ENCODE results near the gene SPO11. TPM values are rescaled to one million over a fixed set of nuclear protein-coding genes. Genes with fewer than 3 reads are reported as not detected.

SPO11 gene
- total and polyA plus RNA-seq, 2 of the 13 experiments (the other 11 are each of a cell fraction or from before 2014, with no cell fraction given), result not detected

GRCh38 chr20:57327820-57328219 is 1.8 kb upstream of the SPO11 start:
- no peak overlapping the region for H3K9ac ChIP-seq (ENCODE audit: insufficient read depth, low read depth, low read length)
- ATAC-seq, result no peak
- in situ Hi-C loops (cut with HindIII; ENCODE audit: extremely low pct_ligation_motif_present, low pct_unique_long_range_greater_than_20kb) (no loop called here), intact Hi-C loops (cut with micrococcal nuclease; ENCODE audit: unreplicated experiment) (no loop called here)
- H3K4me2 ChIP-seq (ENCODE audit: low read depth, low read length), result no peak overlapping the region
- TF ChIP-seq POLR2A (IDR thresholded peaks at IDR 0.05; ENCODE audit: insufficient read depth in 1 of 2, low read depth in 2 of 2, low read length in 2 of 2) (no peak), SRSF4 (IDR thresholded peaks at IDR 0.05; ENCODE audit: low read depth, low read length, poor library complexity, severe bottlenecking) (no peak), RCOR2 (CRISPR knock-in tag; IDR thresholded peaks at IDR 0.05) (no peak), HNRNPUL1 (IDR thresholded peaks at IDR 0.05; ENCODE audit: low read depth, low read length) (no peak), CAMTA2 (CRISPR knock-in tag; IDR thresholded peaks at IDR 0.05; ENCODE audit: borderline replicate concordance) (no peak), KIAA2018 (CRISPR knock-in tag; IDR thresholded peaks at IDR 0.05; ENCODE audit: borderline replicate concordance) (no peak), DBP (CRISPR knock-in tag; IDR thresholded peaks at IDR 0.05; ENCODE audit: not compliant biosample characterization) (no peak), HNRNPK (IDR thresholded peaks at IDR 0.05; ENCODE audit: low read depth, low read length, poor library complexity, severe bottlenecking) (no peak), ZNF121 (CRISPR knock-in tag; IDR thresholded peaks at IDR 0.05) (no peak), GFI1 (CRISPR knock-in tag; IDR thresholded peaks at IDR 0.05; ENCODE audit: borderline replicate concordance) (no peak)
- H3K27ac ChIP-seq (ENCODE audit: extremely low read length, insufficient read depth, low read length), result no peak overlapping the region
- H2AFZ ChIP-seq (ENCODE audit: low read length), result no peak overlapping the region
- ChIA-PET POLR2A (no interaction called here), CTCF (ENCODE audit: low intra/inter-chr PET ratio, low total read pairs) (no interaction called here)
- peaks cover 6 to 25% of the 10 kb centered on the region in 2 experiments for H3K27me3 ChIP-seq (ENCODE audit: control insufficient read depth in 1 of 2, insufficient read depth in 2 of 2, low read length in 2 of 2)
- DNase-seq (ENCODE audit: low spot score), result no peak
- H3K9me3 ChIP-seq (ENCODE audit: low read length), result no peaks in the 10 kb centered on the region
- H3K36me3 ChIP-seq (replicated peaks in 1 of 2; ENCODE audit: control insufficient read depth in 1 of 2, insufficient read depth in 2 of 2, low read length in 2 of 2), result no peaks in the 10 kb centered on the region
- no peak overlapping the region for H3K4me3 ChIP-seq (replicated peaks in 1 of 3; ENCODE audit: insufficient read depth in 1 of 3, low read depth in 2 of 3, low read length in 3 of 3)
- BruUV-seq (replicated peaks), result no TSS peak
- H3K4me1 ChIP-seq (ENCODE audit: insufficient read depth, low read length), result peaks cover 10% of the 10 kb centered on the region
- no peaks in the 10 kb centered on the region for H4K20me1 ChIP-seq (ENCODE audit: insufficient read depth, low read length)
- no peaks in the 10 kb centered on the region for H3K79me2 ChIP-seq (ENCODE audit: insufficient read depth, low read length)
- FAIRE-seq, result no peak
- 17% methylated on average over 6 of the region's 6 CpGs for WGBS (ENCODE audit: low lambda C conversion rate)
